GM12865 (cell line): ENCODE results near the gene GAS1.

Experiments used
- DNase-seq: peaks from one replicate; pipeline ENCODE4 v3.0.0; 2010; ENCODE audit warnings: low read depth
- H3K4me3 ChIP-seq: 2 replicates; pipeline ENCODE4 v1.5.1; 2011; ENCODE audit warnings: mild to moderate bottlenecking, low read depth, low read length, control low read depth
- TF ChIP-seq, protein P1 (sequence below): IDR thresholded peaks from 2 replicates; pipeline ENCODE4 v1.5.1; 2011; ENCODE audit warnings: low read length, control low read depth, low read depth, inconsistent platforms; ENCODE audit not compliant: insufficient read depth; ENCODE audit errors: missing control alignments

Gene GAS1

GRCh38 chr9:86938780-86939179, 8.5 kb downstream of the GAS1 start:
- no peak for DNase-seq
- TF ChIP-seq, protein P1, sequence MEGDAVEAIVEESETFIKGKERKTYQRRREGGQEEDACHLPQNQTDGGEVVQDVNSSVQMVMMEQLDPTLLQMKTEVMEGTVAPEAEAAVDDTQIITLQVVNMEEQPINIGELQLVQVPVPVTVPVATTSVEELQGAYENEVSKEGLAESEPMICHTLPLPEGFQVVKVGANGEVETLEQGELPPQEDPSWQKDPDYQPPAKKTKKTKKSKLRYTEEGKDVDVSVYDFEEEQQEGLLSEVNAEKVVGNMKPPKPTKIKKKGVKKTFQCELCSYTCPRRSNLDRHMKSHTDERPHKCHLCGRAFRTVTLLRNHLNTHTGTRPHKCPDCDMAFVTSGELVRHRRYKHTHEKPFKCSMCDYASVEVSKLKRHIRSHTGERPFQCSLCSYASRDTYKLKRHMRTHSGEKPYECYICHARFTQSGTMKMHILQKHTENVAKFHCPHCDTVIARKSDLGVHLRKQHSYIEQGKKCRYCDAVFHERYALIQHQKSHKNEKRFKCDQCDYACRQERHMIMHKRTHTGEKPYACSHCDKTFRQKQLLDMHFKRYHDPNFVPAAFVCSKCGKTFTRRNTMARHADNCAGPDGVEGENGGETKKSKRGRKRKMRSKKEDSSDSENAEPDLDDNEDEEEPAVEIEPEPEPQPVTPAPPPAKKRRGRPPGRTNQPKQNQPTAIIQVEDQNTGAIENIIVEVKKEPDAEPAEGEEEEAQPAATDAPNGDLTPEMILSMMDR: no peak
- no peak overlapping the region for H3K4me3 ChIP-seq

DNA sequence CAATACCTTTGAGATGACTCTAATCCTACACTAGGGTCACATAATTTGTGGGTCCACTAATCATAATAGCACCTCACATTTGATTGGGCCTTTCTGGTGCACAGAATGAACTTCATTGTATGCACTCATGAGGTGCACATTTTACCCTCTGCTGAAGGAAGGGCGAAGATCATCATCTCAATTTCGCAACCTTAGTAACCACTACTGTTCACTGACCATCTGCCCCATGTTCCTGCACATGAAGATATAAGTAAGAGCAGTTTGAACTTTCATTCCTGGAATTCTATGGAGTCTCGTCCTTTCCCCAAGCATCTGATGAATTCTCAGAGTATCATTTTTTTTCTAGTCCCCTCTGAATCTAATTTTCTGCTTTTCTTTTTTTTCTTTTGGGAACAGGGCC, 21.2 kb downstream of the GAS1 start:
- DNase-seq: no peak
- no peak overlapping the region for H3K4me3 ChIP-seq
- TF ChIP-seq, protein P1: no peak

DNA sequence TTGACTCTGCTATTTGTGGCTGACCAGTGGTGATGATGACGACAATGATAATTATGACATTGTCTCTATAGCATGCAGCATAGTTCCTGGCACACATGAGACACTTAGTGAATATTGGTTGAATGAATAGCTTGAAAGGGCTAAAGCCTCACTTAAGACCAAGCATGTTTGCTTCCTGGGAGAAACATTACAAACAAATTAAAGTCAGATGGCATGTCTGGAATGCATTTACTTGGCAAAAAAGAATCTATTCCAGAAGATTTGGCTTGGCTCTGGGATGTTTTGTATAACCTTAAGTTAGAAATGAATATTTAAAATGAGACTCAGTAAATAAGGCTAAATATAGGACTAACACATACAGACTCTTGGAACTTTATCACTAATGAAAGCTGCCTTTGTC, 21.6 kb downstream of the GAS1 start:
- no peak overlapping the region for H3K4me3 ChIP-seq
- TF ChIP-seq, protein P1: no peak
- no peak for DNase-seq

GRCh38 chr9:86924206-86924605, 23.1 kb downstream of the GAS1 start:
- no peak overlapping the region for H3K4me3 ChIP-seq
- DNase-seq: no peak
- TF ChIP-seq, protein P1: no peak

GRCh38 chr9:86921151-86921923, 26.0 kb downstream of the GAS1 start:
- DNase-seq: no peak
- TF ChIP-seq, protein P1: no peak
- no peak overlapping the region for H3K4me3 ChIP-seq

- DNase-seq: no peak
- no peak overlapping the region for H3K4me3 ChIP-seq
- TF ChIP-seq, protein P1: no peak
Observed at GRCh38 chr9:86918556-86918955, 28.8 kb downstream of the GAS1 start.

DNA sequence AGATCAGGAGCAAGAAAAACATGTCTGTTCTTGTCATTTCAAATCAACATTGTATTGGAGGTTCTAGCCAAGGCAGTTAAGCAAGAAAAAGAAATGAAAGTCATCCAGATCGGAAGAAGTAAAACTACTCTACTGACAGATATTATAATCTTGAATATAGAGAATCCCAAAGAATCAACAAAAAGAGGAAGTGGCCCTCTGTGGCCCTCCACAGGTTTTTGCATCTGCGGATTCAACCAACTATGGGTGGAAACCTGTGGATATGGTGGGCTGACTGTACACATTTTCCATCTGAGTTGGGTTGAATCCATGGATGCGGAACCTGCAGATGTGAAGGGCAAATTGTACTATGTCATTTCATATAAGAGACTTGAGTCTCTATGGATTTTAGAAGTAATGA, 35.1 kb downstream of the GAS1 start:
- TF ChIP-seq, protein P1: no peak

More for the DNA sequence above, 35.1 kb downstream of the GAS1 start:
- no peak for DNase-seq
- no peak overlapping the region for H3K4me3 ChIP-seq
